Esophagus muscularis mucosa (tissue), 4 donors: ENCODE data around the gene NEUROD1. TPM values are rescaled to one million over a fixed set of nuclear protein-coding genes. Genes with fewer than 3 reads are reported as not detected.

Experiments
- DNase-seq: peaks from one replicate; pipeline ENCODE4 v3.0.0-alpha.2; 2017; ENCODE audit errors: extremely low spot score
- H3K27ac ChIP-seq, 4 donors: fragments of 200-600 bp; sonication (generic); replicated peaks in 1 of 4; 1 replicate in 3 of 4; 2 replicates in 1 of 4; pipeline ENCODE4 v1.5.1; 2016 to 2019; ENCODE audit warnings: mild to moderate bottlenecking in 1 of 4
- H3K27me3 ChIP-seq, 4 donors: fragments of 200-600 bp; sonication (generic); one replicate each; pipeline versions ENCODE4 v1.5.1 to v1.6.0; 2016 to 2019
- H3K36me3 ChIP-seq, 4 donors: fragments of 200-600 bp; sonication (generic); one replicate each; pipeline ENCODE4 v1.5.1; 2016 to 2019
- H3K4me1 ChIP-seq, 4 donors: fragments of 200-600 bp; sonication (generic); one replicate each; pipeline ENCODE4 v1.5.1; 2016 to 2019
- H3K4me3 ChIP-seq, 4 donors: fragments of 200-600 bp; sonication (generic); 1 replicate in 2 of 4; 2 replicates in 2 of 4; pipeline ENCODE4 v1.5.1; 2016 to 2019; ENCODE audit warnings: mild to moderate bottlenecking in 4 of 4, moderate library complexity in 1 of 4
- H3K9me3 ChIP-seq, 4 donors: fragments of 200-600 bp; sonication (generic); 1 replicate in 3 of 4; 2 replicates in 1 of 4; pipeline ENCODE4 v1.5.1; 2016 to 2019
- EP300 ChIP-seq: sonication (generic); formaldehyde crosslinking; IDR thresholded peaks from one replicate; pipeline ENCODE4 v1.6.1; 2017; ENCODE audit warnings: antibody characterized with exemption
- POLR2A ChIP-seq: fragments of 450-650 bp; IDR thresholded peaks from one replicate; pipeline ENCODE4 v1.6.1; 2017; ENCODE audit warnings: antibody characterized with exemption, moderate library complexity, mild to moderate bottlenecking, low read depth
- POLR2AphosphoS5 ChIP-seq, 2 donors: sonication (generic); formaldehyde crosslinking; IDR thresholded peaks; one replicate each; pipeline ENCODE4 v1.6.1; 2017; ENCODE audit warnings: antibody characterized with exemption in 2 of 2
- WGBS: methylation state at CpG from one replicate; pipeline ENCODE4 v1.1.5; 2018; 5-methylcytosine and 5-hydroxymethylcytosine counted together
- intact Hi-C: fragments of 100-400 bp; cut with DNase I; formaldehyde crosslinking; loops from one replicate; pipeline ENCODE4 v1.15.1; 2023
- total RNA-seq, 4 donors: library from RNA; depleted of rRNA; stranded (reverse); fragments of >200 nt; gene quantifications; one replicate each; pipeline versions ENCODE4 v1.1.0 to v1.2.1, GENCODE V29; 2016
- TF ChIP-seq, protein P1 (sequence below), 3 experiments: fragments of 200-600 bp in 2 of 3; fragments of 450-650 bp in 1 of 3; sonication (generic) in 2 of 3; IDR thresholded peaks; one replicate each; pipeline ENCODE4 v1.5.1; 2017 to 2019; ENCODE audit warnings: antibody characterized with exemption in 3 of 3, mild to moderate bottlenecking in 2 of 3, moderate library complexity in 1 of 3

NEUROD1 gene
- total RNA-seq, 4 donors from 2014 or later: not detected

DNA sequence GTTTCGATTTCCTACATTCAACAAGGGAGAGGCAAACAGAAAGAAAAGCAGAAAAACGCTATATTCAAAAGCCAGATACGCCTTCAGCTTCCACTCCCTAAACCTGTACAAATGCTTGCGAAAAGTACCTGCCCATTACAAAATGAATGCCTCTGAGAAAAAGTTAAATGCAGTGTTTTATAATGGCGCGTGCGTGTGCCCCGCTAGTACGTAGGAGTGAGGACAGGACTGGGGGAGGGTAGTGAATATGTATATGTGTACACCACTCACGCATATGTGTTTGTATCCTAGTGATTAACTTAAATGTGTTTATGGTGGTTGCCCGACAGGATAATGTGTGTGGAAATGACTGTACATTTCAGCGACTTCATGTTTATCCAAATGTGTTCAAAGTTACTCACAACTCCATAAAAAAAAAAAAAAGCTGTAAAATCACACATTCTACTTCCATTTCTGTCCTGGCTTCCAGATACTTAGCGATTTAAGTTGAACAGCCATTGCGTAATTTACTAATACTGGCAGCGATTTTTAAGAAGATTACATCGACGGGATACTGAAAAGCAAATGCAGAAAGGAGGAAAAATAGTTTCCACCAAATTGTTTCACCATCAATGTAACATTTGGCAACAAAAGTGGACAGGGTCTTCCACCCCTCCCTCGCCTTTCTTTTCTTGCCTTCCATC, 1.3 kb downstream of the NEUROD1 start:
- Histone ChIP-seq H3K27ac (no peak overlapping the region), H3K27me3 (peaks cover 3 to 76% (median 53%) of the 10 kb centered on the region in 4 donors), H3K9me3 (no peaks in the 10 kb centered on the region), H3K36me3 (no peaks in the 10 kb centered on the region), H3K4me3 (no peak overlapping the region), H3K4me1 (peaks cover 16 to 35% (median 33%) of the 10 kb centered on the region in 4 donors)
- 20% methylated on average over 18 of the region's 18 CpGs for WGBS
- intact Hi-C loops: no loop called here
- no peak for TF ChIP-seq EP300
- TF ChIP-seq POLR2AphosphoS5 (IDR thresholded peaks at IDR 0.05): no peak
- TF ChIP-seq, protein P1, sequence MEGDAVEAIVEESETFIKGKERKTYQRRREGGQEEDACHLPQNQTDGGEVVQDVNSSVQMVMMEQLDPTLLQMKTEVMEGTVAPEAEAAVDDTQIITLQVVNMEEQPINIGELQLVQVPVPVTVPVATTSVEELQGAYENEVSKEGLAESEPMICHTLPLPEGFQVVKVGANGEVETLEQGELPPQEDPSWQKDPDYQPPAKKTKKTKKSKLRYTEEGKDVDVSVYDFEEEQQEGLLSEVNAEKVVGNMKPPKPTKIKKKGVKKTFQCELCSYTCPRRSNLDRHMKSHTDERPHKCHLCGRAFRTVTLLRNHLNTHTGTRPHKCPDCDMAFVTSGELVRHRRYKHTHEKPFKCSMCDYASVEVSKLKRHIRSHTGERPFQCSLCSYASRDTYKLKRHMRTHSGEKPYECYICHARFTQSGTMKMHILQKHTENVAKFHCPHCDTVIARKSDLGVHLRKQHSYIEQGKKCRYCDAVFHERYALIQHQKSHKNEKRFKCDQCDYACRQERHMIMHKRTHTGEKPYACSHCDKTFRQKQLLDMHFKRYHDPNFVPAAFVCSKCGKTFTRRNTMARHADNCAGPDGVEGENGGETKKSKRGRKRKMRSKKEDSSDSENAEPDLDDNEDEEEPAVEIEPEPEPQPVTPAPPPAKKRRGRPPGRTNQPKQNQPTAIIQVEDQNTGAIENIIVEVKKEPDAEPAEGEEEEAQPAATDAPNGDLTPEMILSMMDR (IDR thresholded peaks at IDR 0.05): no peak
- no peak for TF ChIP-seq POLR2A
- DNase-seq: no peak

- intact Hi-C loops: no loop called here
- peaks cover 0 to 66% (median 44%) of the 10 kb centered on the region in 4 donors for H3K27me3 ChIP-seq
Observed at GRCh38 chr2:181677912-181678586, 2.3 kb downstream of the NEUROD1 start.

DNA sequence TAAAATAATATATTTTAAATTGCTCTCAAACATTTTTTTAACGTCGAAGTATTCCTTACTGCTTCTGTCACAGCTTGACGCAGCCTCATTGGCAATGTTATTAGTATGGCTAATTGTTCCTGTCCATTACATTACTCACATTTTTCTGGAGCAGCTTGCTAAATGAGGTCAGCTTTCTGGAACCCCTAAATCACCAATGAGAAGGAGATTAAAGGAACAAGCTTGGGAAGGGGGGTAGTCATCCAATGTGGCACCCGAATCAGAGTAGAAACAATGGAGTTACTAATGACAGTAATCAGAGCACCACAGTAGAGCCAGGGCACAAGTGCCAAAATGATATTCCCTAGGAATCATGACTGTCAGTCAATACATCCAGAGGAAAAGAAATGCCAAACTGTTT, 5.1 kb downstream of the NEUROD1 start:
- TF ChIP-seq POLR2A (no peak), EP300 (no peak), POLR2AphosphoS5 (IDR thresholded peaks at IDR 0.05) (no peak)
- TF ChIP-seq, protein P1 (IDR thresholded peaks at IDR 0.05): no peak
- intact Hi-C loops: no loop called here
- Histone ChIP-seq H3K27me3 (peaks cover 0 to 44% (median 23%) of the 10 kb centered on the region in 4 donors), H3K4me1 (peaks cover 0 to under 1% (median 0%) of the 10 kb centered on the region in 4 donors), H3K9me3 (no peaks in the 10 kb centered on the region), H3K27ac (no peak overlapping the region), H3K4me3 (no peak overlapping the region), H3K36me3 (no peaks in the 10 kb centered on the region)
- DNase-seq: no peak
- WGBS: 37% methylated on average over 4 of the region's 4 CpGs

More at GRCh38 chr2:181677912-181678586, 2.3 kb downstream of the NEUROD1 start:
- no peak for TF ChIP-seq POLR2A
- H3K9me3 ChIP-seq: no peaks in the 10 kb centered on the region
- peaks cover 7 to 25% (median 23%) of the 10 kb centered on the region in 4 donors for H3K4me1 ChIP-seq
- 18% methylated on average over 38 of the region's 41 CpGs for WGBS
- no peak overlapping the region for H3K4me3 ChIP-seq
- H3K27ac ChIP-seq: no peak overlapping the region
- no peak for DNase-seq
- no peaks in the 10 kb centered on the region for H3K36me3 ChIP-seq

DNA sequence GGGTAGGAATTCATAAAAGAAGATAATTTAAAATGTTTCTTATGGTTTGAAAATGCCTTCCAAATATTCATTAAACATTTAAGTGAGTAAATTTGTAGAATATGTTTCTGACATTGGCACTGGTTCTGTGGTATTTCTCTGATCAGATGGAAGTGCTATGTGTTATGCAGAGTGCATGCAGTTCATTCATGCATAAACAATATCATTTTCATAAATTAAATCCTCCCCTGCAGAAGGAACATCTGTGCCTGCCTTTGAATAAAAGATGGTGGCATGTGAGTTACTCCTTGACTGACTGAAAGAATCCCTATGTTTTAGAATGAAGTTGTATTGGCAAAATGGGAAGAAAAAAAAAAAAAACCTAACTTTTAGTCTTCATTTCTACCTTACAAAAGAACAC, 5.9 kb downstream of the NEUROD1 start:
- intact Hi-C loops: no loop called here
- Histone ChIP-seq H3K36me3 (no peaks in the 10 kb centered on the region), H3K4me1 (no peaks in the 10 kb centered on the region), H3K4me3 (no peak overlapping the region), H3K27me3 (peaks cover 0 to 36% (median 16%) of the 10 kb centered on the region in 4 donors), H3K9me3 (no peaks in the 10 kb centered on the region), H3K27ac (no peak overlapping the region)
- no peak for TF ChIP-seq EP300
- TF ChIP-seq POLR2AphosphoS5 (IDR thresholded peaks at IDR 0.05): no peak
- TF ChIP-seq, protein P1 (IDR thresholded peaks at IDR 0.05): no peak
- no peak for TF ChIP-seq POLR2A
- DNase-seq: no peak

DNA sequence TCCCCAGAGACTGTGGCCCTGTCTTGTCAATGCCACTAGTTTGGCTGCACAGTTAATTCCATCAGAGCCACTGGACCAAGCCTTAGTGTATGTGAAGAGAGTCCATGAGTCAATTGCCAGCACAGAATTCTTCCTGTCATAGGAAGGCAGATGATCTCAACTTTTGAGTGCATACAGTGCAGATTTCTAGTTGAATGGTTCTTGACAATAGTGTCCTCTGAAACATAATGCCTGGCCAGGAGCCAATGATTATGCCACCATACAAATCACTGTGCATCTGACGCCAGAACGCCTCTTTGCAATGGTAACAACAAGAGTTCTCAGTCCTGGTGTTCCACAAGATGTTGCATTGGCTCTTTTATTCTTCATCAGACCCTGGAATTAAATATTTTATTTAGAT, 7.1 kb downstream of the NEUROD1 start:
- no peaks in the 10 kb centered on the region for H3K36me3 ChIP-seq
- no peak overlapping the region for H3K4me3 ChIP-seq
- peaks cover 0 to 27% (median 7%) of the 10 kb centered on the region in 4 donors for H3K27me3 ChIP-seq
- no peak overlapping the region for H3K27ac ChIP-seq
- intact Hi-C loops: no loop called here
- no peak for DNase-seq
- H3K9me3 ChIP-seq: no peaks in the 10 kb centered on the region
- H3K4me1 ChIP-seq: no peaks in the 10 kb centered on the region
- TF ChIP-seq POLR2A: no peak
- no peak for TF ChIP-seq EP300
- TF ChIP-seq POLR2AphosphoS5 (IDR thresholded peaks at IDR 0.05): no peak
- TF ChIP-seq, protein P1 (IDR thresholded peaks at IDR 0.05): no peak
- WGBS: 69% methylated on average over 2 of the region's 2 CpGs
